ENCODE results near the gene ELMO1. TPM values are rescaled to one million over a fixed set of nuclear protein-coding genes. Genes with fewer than 3 reads are reported as not detected.

The ELMO1 gene
- total RNA-seq, 1 experiment from 2014 or later = 8.7 TPM

DNA sequence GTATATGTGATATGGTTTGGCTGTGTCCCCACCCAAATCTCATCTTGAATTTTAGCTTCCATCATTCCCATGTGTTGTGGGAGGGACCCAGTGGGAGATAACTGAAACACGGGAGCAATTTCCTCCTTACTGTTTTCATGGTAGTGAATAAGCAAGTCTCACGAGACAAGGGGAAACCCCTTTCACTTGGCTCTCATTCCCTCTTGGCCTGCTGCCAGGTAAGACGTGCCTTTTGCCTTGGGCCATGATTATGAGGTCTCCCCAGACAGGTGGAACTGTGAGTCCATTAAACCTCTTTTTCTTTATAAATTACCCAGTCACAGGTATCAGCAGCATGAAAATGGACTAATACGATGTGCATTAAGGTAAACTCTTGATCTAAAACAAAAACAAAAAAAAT, 367.2 kb downstream of the ELMO1 start:
- no peaks in the 10 kb centered on the region for H3K27me3 ChIP-seq (ENCODE audit: control insufficient read depth, insufficient read depth, low read length)
- no peaks in the 10 kb centered on the region for H3K36me3 ChIP-seq (replicated peaks; ENCODE audit: control insufficient read depth, insufficient read depth, low read length)
- DNase-seq = no peak
- no peak overlapping the region for H3K4me3 ChIP-seq (ENCODE audit: insufficient read depth, low read depth, low read length)

- Histone ChIP-seq H3K36me3 (replicated peaks; ENCODE audit: control insufficient read depth, insufficient read depth, low read length) (no peaks in the 10 kb centered on the region), H3K27me3 (ENCODE audit: control insufficient read depth, insufficient read depth, low read length) (no peaks in the 10 kb centered on the region)
Measured at GRCh38 chr7:37079420-37079819, 369.2 kb downstream of the ELMO1 start.

DNA sequence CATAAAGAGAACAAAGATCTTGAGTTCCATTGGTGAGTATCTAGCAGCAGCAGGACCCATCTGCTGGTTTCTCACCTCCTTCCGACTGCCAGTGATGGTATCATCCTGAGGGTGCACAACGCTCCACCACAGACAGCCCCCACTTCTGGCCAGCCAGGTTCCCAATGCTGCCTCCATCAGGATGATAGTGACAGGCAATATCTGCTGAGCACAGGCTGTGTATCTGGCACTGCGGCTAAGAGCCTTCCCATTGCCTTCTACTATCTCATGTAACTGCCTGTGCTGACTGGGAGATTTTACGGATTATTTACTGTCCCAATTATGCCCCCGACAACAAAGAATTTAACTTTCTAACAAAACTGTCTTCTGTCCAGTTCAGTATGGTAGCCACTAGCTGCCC, 372.0 kb downstream of the ELMO1 start:
- Histone ChIP-seq H3K36me3 (replicated peaks; ENCODE audit: control insufficient read depth, insufficient read depth, low read length) (no peaks in the 10 kb centered on the region), H3K27me3 (ENCODE audit: control insufficient read depth, insufficient read depth, low read length) (no peaks in the 10 kb centered on the region), H3K4me3 (ENCODE audit: insufficient read depth, low read depth, low read length) (no peak overlapping the region)
- DNase-seq = no peak

More at GRCh38 chr7:37079420-37079819, 369.2 kb downstream of the ELMO1 start:
- DNase-seq = no peak
- H3K4me3 ChIP-seq (ENCODE audit: insufficient read depth, low read depth, low read length) = no peak overlapping the region

- DNase-seq = no peak
Measured at GRCh38 chr7:37074370-37074769, 374.3 kb downstream of the ELMO1 start.

DNA sequence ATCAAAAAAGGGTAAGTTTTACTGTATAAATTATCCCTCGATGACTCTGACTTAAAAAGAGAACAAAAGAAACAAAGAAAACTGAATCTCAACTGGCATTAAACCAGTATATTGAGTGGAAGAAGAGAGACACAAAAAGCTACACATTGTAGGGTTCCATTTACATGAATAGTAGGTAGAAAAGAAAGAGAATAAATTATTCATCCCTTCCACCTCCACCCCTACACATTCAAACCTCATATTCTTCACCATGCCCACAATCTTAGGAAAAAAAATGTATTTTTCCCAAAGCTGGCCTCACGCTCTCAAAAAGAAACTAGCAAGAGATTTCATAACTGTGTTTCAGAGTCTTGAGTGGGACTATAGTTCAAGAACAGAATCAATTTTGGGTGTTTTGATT, 377.5 kb downstream of the ELMO1 start:
- DNase-seq = no peak
- Histone ChIP-seq H3K27me3 (ENCODE audit: control insufficient read depth, insufficient read depth, low read length) (no peaks in the 10 kb centered on the region), H3K36me3 (replicated peaks; ENCODE audit: control insufficient read depth, insufficient read depth, low read length) (no peaks in the 10 kb centered on the region), H3K4me3 (ENCODE audit: insufficient read depth, low read depth, low read length) (no peak overlapping the region)

More at GRCh38 chr7:37074370-37074769, 374.3 kb downstream of the ELMO1 start:
- Histone ChIP-seq H3K36me3 (replicated peaks; ENCODE audit: control insufficient read depth, insufficient read depth, low read length) (no peaks in the 10 kb centered on the region), H3K4me3 (ENCODE audit: insufficient read depth, low read depth, low read length) (no peak overlapping the region), H3K27me3 (ENCODE audit: control insufficient read depth, insufficient read depth, low read length) (no peaks in the 10 kb centered on the region)

GRCh38 chr7:37070471-37070870, 378.2 kb downstream of the ELMO1 start:
- no peak for DNase-seq
- Histone ChIP-seq H3K27me3 (ENCODE audit: control insufficient read depth, insufficient read depth, low read length) (no peaks in the 10 kb centered on the region), H3K4me3 (ENCODE audit: insufficient read depth, low read depth, low read length) (no peak overlapping the region), H3K36me3 (replicated peaks; ENCODE audit: control insufficient read depth, insufficient read depth, low read length) (no peaks in the 10 kb centered on the region)

- Histone ChIP-seq H3K27me3 (ENCODE audit: control insufficient read depth, insufficient read depth, low read length) (no peaks in the 10 kb centered on the region), H3K36me3 (replicated peaks; ENCODE audit: control insufficient read depth, insufficient read depth, low read length) (no peaks in the 10 kb centered on the region), H3K4me3 (ENCODE audit: insufficient read depth, low read depth, low read length) (no peak overlapping the region)
- no peak for DNase-seq
Measured at GRCh38 chr7:37070031-37070430, 378.6 kb downstream of the ELMO1 start.

- no peaks in the 10 kb centered on the region for H3K27me3 ChIP-seq (ENCODE audit: control insufficient read depth, insufficient read depth, low read length)
- H3K4me3 ChIP-seq (ENCODE audit: insufficient read depth, low read depth, low read length) = no peak overlapping the region
- DNase-seq = no peak
- no peaks in the 10 kb centered on the region for H3K36me3 ChIP-seq (replicated peaks; ENCODE audit: control insufficient read depth, insufficient read depth, low read length)
Measured at GRCh38 chr7:37069336-37069735, 379.3 kb downstream of the ELMO1 start.

DNA sequence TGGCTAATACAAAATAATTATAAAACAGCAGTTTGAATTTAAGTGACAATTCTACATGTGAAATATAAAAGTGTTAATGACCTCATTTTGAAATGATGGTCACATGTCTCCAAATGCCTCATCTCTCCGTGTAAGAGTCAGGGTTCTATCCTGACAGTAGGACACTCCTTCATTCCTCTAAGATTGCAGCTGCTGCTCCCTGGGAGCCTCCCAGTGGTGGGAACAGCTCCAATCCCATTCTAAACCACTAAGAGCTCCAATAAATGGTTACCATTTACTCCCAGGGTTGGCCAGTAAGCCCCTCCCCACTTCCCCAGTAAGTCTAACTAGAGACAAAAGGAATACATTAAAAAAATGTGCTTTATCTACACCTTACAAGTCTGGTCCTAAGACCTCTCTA, 379.8 kb downstream of the ELMO1 start:
- Histone ChIP-seq H3K36me3 (replicated peaks; ENCODE audit: control insufficient read depth, insufficient read depth, low read length) (no peaks in the 10 kb centered on the region), H3K27me3 (ENCODE audit: control insufficient read depth, insufficient read depth, low read length) (no peaks in the 10 kb centered on the region), H3K4me3 (ENCODE audit: insufficient read depth, low read depth, low read length) (no peak overlapping the region)
- DNase-seq = peak; percentile 19

DNA sequence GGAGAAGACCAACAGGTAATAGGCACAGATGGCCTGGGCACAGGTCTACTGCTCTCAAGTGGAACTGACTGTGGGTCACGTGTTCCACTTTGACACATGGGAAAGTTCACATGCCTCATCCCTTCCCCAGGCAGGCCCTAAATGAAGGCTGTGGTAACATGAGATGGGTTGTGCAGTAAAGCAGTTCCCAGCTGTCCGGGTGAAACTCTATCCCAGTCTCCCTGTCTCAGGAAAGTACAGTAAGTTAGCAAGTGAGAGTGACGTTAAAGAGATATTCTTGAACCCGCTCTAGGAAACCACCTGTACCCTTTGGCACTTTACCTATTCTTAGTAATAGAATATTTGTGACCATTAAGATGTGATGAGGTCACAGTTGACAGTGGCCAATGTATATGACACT, 380.6 kb downstream of the ELMO1 start:
- no peak for DNase-seq
- H3K36me3 ChIP-seq (replicated peaks; ENCODE audit: control insufficient read depth, insufficient read depth, low read length) = no peaks in the 10 kb centered on the region
- no peak overlapping the region for H3K4me3 ChIP-seq (ENCODE audit: insufficient read depth, low read depth, low read length)
- H3K27me3 ChIP-seq (ENCODE audit: control insufficient read depth, insufficient read depth, low read length) = no peaks in the 10 kb centered on the region

GRCh38 chr7:37065779-37066271, 382.8 kb downstream of the ELMO1 start:
- Histone ChIP-seq H3K27me3 (ENCODE audit: control insufficient read depth, insufficient read depth, low read length) (no peaks in the 10 kb centered on the region), H3K4me3 (ENCODE audit: insufficient read depth, low read depth, low read length) (no peak overlapping the region), H3K36me3 (replicated peaks; ENCODE audit: control insufficient read depth, insufficient read depth, low read length) (no peaks in the 10 kb centered on the region)
- DNase-seq = no peak

DNA sequence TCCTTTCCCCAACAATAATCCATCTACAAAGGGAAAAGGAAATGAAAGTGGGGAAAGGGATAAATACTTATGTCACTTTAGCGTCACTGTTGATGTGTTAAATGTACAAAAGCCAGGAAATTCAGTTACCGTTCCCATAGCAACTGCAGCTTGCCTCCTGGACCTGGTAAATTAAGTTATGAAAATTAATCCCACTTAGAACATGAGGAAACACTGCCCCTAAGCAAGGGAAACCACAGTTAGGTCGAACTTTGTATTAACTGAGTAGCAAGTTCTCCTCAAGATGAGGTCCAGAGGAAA, 386.2 kb downstream of the ELMO1 start:
- Histone ChIP-seq H3K36me3 (replicated peaks; ENCODE audit: control insufficient read depth, insufficient read depth, low read length) (no peaks in the 10 kb centered on the region), H3K4me3 (ENCODE audit: insufficient read depth, low read depth, low read length) (no peak overlapping the region), H3K27me3 (ENCODE audit: control insufficient read depth, insufficient read depth, low read length) (no peaks in the 10 kb centered on the region)
- no peak for DNase-seq

DNA sequence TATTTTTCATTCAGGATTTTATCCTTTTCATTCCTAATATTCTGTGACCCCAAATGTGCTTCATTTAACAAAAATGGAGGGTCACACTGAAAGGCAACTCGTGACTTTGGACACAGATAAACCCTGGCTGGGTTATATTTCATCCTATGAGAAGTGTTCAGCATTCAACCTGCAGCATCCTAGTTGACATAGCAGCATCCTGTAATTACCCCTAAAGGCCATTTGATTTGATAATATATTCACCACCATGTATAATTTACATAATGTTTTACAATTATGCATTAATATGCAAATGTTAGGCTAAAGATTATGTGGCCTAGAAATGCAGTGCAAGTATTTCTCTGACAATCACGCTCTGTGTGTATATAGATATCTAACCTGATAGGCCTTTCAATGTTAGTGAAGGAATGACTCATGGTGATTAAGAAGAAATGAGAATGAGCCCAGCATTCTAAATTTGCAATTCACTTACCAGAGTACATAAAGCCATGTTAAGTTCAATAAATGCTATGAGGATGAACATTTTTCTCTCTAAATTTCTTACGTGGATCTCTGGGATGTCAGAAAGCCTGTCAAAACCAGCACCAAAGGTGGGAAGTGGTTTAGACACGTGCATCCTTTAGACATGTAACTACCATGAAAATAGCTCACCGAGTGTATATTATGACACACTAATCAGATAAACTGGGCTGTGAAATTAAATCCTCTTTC, 386.7 kb downstream of the ELMO1 start:
- H3K27me3 ChIP-seq (ENCODE audit: control insufficient read depth, insufficient read depth, low read length) = no peaks in the 10 kb centered on the region
- no peak overlapping the region for H3K4me3 ChIP-seq (ENCODE audit: insufficient read depth, low read depth, low read length)
- no peaks in the 10 kb centered on the region for H3K36me3 ChIP-seq (replicated peaks; ENCODE audit: control insufficient read depth, insufficient read depth, low read length)
- no peak for DNase-seq

GRCh38 chr7:37056234-37056912, 392.3 kb downstream of the ELMO1 start:
- Histone ChIP-seq H3K4me3 (ENCODE audit: insufficient read depth, low read depth, low read length) (no peak overlapping the region), H3K36me3 (replicated peaks; ENCODE audit: control insufficient read depth, insufficient read depth, low read length) (no peaks in the 10 kb centered on the region), H3K27me3 (ENCODE audit: control insufficient read depth, insufficient read depth, low read length) (no peaks in the 10 kb centered on the region)
- DNase-seq = no peak

- H3K36me3 ChIP-seq (replicated peaks; ENCODE audit: control insufficient read depth, insufficient read depth, low read length) = no peaks in the 10 kb centered on the region
- H3K27me3 ChIP-seq (ENCODE audit: control insufficient read depth, insufficient read depth, low read length) = no peaks in the 10 kb centered on the region
- H3K4me3 ChIP-seq (ENCODE audit: insufficient read depth, low read depth, low read length) = no peak overlapping the region
- DNase-seq = no peak
Measured at GRCh38 chr7:37054624-37055241, 393.9 kb downstream of the ELMO1 start.

Data from H7 (cell line).